NCI-H2029 (cell line): ENCODE data around the gene MNDA.

ENCODE experiments used
- DNase-seq: peaks from one replicate; lab custom pipeline; 2025; lab: John Stamatoyannopoulos, UW

Gene MNDA

GRCh38 chr1:158830904-158831507 is at the start of gene MNDA:
Gene MNDA (plus strand): TSS chr1:158831351. CDS start chr1:158842154, 10,803 bp downstream.
- DNase-seq, result no peak

GRCh38 chr1:158793604-158794003 is 37.5 kb upstream of the MNDA start:
- no peak for DNase-seq

- DNase-seq, result no peak
These were observed 36.9 kb upstream of the MNDA start for GRCh38 chr1:158794247-158794646.

- DNase-seq, result no peak
These were observed 32.6 kb upstream of the MNDA start for GRCh38 chr1:158798531-158798930.

GRCh38 chr1:158799689-158800088 is 31.5 kb upstream of the MNDA start:
- no peak for DNase-seq

- DNase-seq, result no peak
These were observed 30.6 kb upstream of the MNDA start for GRCh38 chr1:158800526-158800925.

GRCh38 chr1:158801396-158801795 is 29.8 kb upstream of the MNDA start:
- no peak for DNase-seq

GRCh38 chr1:158803678-158804077 is 27.5 kb upstream of the MNDA start:
- DNase-seq, result no peak

- DNase-seq, result no peak
These were observed 24.1 kb upstream of the MNDA start for GRCh38 chr1:158806916-158807536.

- DNase-seq, result no peak
These were observed 21.9 kb upstream of the MNDA start for GRCh38 chr1:158809256-158809655.

GRCh38 chr1:158809862-158810261 is 21.3 kb upstream of the MNDA start:
- no peak for DNase-seq

GRCh38 chr1:158810311-158810710 is 20.8 kb upstream of the MNDA start:
- no peak for DNase-seq

- DNase-seq, result no peak
These were observed 18.8 kb upstream of the MNDA start for GRCh38 chr1:158812336-158812735.

GRCh38 chr1:158813164-158813563 is 18.0 kb upstream of the MNDA start:
- DNase-seq, result no peak

- no peak for DNase-seq
These were observed 16.2 kb upstream of the MNDA start for GRCh38 chr1:158814970-158815369.

- DNase-seq, result no peak
These were observed 12.6 kb upstream of the MNDA start for GRCh38 chr1:158818560-158818959.

- DNase-seq, result no peak
These were observed 12.1 kb upstream of the MNDA start for GRCh38 chr1:158818975-158819431.

- no peak for DNase-seq
These were observed 11.4 kb upstream of the MNDA start for GRCh38 chr1:158819461-158820443.

GRCh38 chr1:158821723-158822122 is 9.4 kb upstream of the MNDA start:
- DNase-seq, result no peak

- DNase-seq, result no peak
These were observed 975 bp upstream of the MNDA start for GRCh38 chr1:158830074-158830677.

GRCh38 chr1:158833264-158833663 is 2.1 kb downstream of the MNDA start:
- DNase-seq, result no peak

- DNase-seq, result no peak
These were observed 4.9 kb downstream of the MNDA start for GRCh38 chr1:158836038-158836437.
